ENCODE results near the gene TES. TPM values are rescaled to one million over a fixed set of nuclear protein-coding genes. Genes with fewer than 3 reads are reported as not detected.

Gene TES
- total RNA-seq, 1 experiment from 2014 or later = 120 TPM

GRCh38 chr7:116236020-116236630 lies 25.8 kb downstream of the TES start:
- no peaks in the 10 kb centered on the region for H3K27me3 ChIP-seq (ENCODE audit: low read length)
- BruUV-seq (replicated peaks) = no TSS peak
- H3K9ac ChIP-seq (ENCODE audit: low read length) = no peak overlapping the region
- no peaks in the 10 kb centered on the region for H3K9me2 ChIP-seq (replicated peaks; ENCODE audit: low read length)
- ATAC-seq (peak; percentile 42), DNase-seq (peak; percentile 70)
- no peaks in the 10 kb centered on the region for H3K9me3 ChIP-seq (ENCODE audit: low read length)
- peaks cover 6% of the 10 kb centered on the region for H3F3A ChIP-seq (ENCODE audit: low read length, unreplicated experiment)
- H3K27ac ChIP-seq (ENCODE audit: low read length) = no peak overlapping the region
- POLR2A ChIA-PET (ENCODE audit: unreplicated experiment) = interaction anchor here (0.6 to 0.7 kb wide), 3 partner anchors 9 to 24 kb away, joined by 6 to 14 read pairs (median 8); no protein-coding TSS in a partner anchor
- CTCF ChIA-PET = interaction anchor here (0.7 to 2.4 kb wide), 3 partner anchors 26 to 64 kb away, joined by 3 to 12 read pairs (median 5); partner anchors contain the start of gene TES
- H3K4me1 ChIP-seq (ENCODE audit: insufficient read depth, low read length) = peaks cover 26% of the 10 kb centered on the region
- no peak for TF ChIP-seq EZH2phosphoT487 (IDR thresholded peaks at IDR 0.05; ENCODE audit: borderline replicate concordance, low read length)
- peak; percentile 72 for TF ChIP-seq CTCF (conservative IDR thresholded peaks at IDR 0.05; ENCODE audit: low read depth, low read length)
- peaks cover 43% of the 10 kb centered on the region for H4K20me1 ChIP-seq (ENCODE audit: low read length)
- H3K36me3 ChIP-seq (ENCODE audit: low read depth, low read length) = peaks cover 36% of the 10 kb centered on the region
- H3K4me2 ChIP-seq (ENCODE audit: low read length) = no peak overlapping the region
- H2AFZ ChIP-seq (ENCODE audit: low read length) = no peak overlapping the region
- intact Hi-C loops (cut with micrococcal nuclease) = loop anchor here (1.0 to 2.0 kb wide), 3 partner anchors 56 to 98 kb away; no protein-coding TSS in a partner anchor
- H3K79me2 ChIP-seq (ENCODE audit: low read length) = peaks cover 83% of the 10 kb centered on the region
- H3K4me3 ChIP-seq (ENCODE audit: low read length) = no peak overlapping the region

GRCh38 chr7:116239020-116239419 lies 28.7 kb downstream of the TES start:
- Histone ChIP-seq H3K36me3 (ENCODE audit: low read depth, low read length) (peaks cover 61% of the 10 kb centered on the region), H3K4me1 (ENCODE audit: insufficient read depth, low read length) (no peaks in the 10 kb centered on the region), H3K79me2 (ENCODE audit: low read length) (peaks cover 69% of the 10 kb centered on the region), H3K4me3 (ENCODE audit: low read length) (no peak overlapping the region), H3K9ac (ENCODE audit: low read length) (no peak overlapping the region), H3K27me3 (ENCODE audit: low read length) (no peaks in the 10 kb centered on the region), H3K4me2 (ENCODE audit: low read length) (no peak overlapping the region), H4K20me1 (ENCODE audit: low read length) (peaks cover 30% of the 10 kb centered on the region; the same call in 1 of the 2 replicates), H3K27ac (ENCODE audit: low read length) (no peak overlapping the region), H2AFZ (ENCODE audit: low read length) (no peak overlapping the region), H3K9me2 (replicated peaks; ENCODE audit: low read length) (no peaks in the 10 kb centered on the region), H3K9me3 (ENCODE audit: low read length) (no peaks in the 10 kb centered on the region), H3F3A (ENCODE audit: low read length, unreplicated experiment) (no peaks in the 10 kb centered on the region)
- intact Hi-C loops (cut with micrococcal nuclease) = no loop called here
- DNase-seq (no peak), ATAC-seq (no peak)
- BruUV-seq (replicated peaks) = no TSS peak
- POLR2A ChIA-PET (ENCODE audit: unreplicated experiment) = no interaction called here
- TF ChIP-seq CTCF (conservative IDR thresholded peaks at IDR 0.05; ENCODE audit: low read depth, low read length) (no peak), EZH2 (IDR thresholded peaks at IDR 0.05; ENCODE audit: low read length, unreplicated experiment) (no peak), EZH2phosphoT487 (IDR thresholded peaks at IDR 0.05; ENCODE audit: borderline replicate concordance, low read length) (no peak)
- CTCF ChIA-PET = no interaction called here

- ChIA-PET CTCF (no interaction called here), POLR2A (ENCODE audit: unreplicated experiment) (no interaction called here)
- no peak overlapping the region for H3K4me2 ChIP-seq (ENCODE audit: low read length)
- H3K4me3 ChIP-seq (ENCODE audit: low read length) = no peak overlapping the region
- H3K79me2 ChIP-seq (ENCODE audit: low read length) = peaks cover 65% of the 10 kb centered on the region
- peaks cover 62% of the 10 kb centered on the region for H3K36me3 ChIP-seq (ENCODE audit: low read depth, low read length)
- no peak overlapping the region for H2AFZ ChIP-seq (ENCODE audit: low read length)
- BruUV-seq (replicated peaks) = no TSS peak
- no peaks in the 10 kb centered on the region for H3K9me2 ChIP-seq (replicated peaks; ENCODE audit: low read length)
- no peak for ATAC-seq
- H4K20me1 ChIP-seq (ENCODE audit: low read length) = peaks cover 26% of the 10 kb centered on the region; the same call in 1 of the 2 replicates
- no peak overlapping the region for H3K9ac ChIP-seq (ENCODE audit: low read length)
- intact Hi-C loops (cut with micrococcal nuclease) = no loop called here
- H3K27me3 ChIP-seq (ENCODE audit: low read length) = no peaks in the 10 kb centered on the region
- H3F3A ChIP-seq (ENCODE audit: low read length, unreplicated experiment) = no peaks in the 10 kb centered on the region
- no peaks in the 10 kb centered on the region for H3K9me3 ChIP-seq (ENCODE audit: low read length)
- H3K4me1 ChIP-seq (ENCODE audit: insufficient read depth, low read length) = no peaks in the 10 kb centered on the region
- no peak overlapping the region for H3K27ac ChIP-seq (ENCODE audit: low read length)
- TF ChIP-seq EZH2phosphoT487 (IDR thresholded peaks at IDR 0.05; ENCODE audit: borderline replicate concordance, low read length) (no peak), CTCF (conservative IDR thresholded peaks at IDR 0.05; ENCODE audit: low read depth, low read length) (no peak), EZH2 (IDR thresholded peaks at IDR 0.05; ENCODE audit: low read length, unreplicated experiment) (no peak)
- no peak for DNase-seq
Observed at GRCh38 chr7:116239434-116239833, 29.1 kb downstream of the TES start.
